Measurements from ENCODE around the gene PPP1R15B. TPM values are rescaled to one million over a fixed set of nuclear protein-coding genes. Genes with fewer than 3 reads are reported as not detected.

The PPP1R15B gene
- total and polyA plus RNA-seq, 12 donors, result 6.8 to 58.9 (median 41.8) TPM

DNA sequence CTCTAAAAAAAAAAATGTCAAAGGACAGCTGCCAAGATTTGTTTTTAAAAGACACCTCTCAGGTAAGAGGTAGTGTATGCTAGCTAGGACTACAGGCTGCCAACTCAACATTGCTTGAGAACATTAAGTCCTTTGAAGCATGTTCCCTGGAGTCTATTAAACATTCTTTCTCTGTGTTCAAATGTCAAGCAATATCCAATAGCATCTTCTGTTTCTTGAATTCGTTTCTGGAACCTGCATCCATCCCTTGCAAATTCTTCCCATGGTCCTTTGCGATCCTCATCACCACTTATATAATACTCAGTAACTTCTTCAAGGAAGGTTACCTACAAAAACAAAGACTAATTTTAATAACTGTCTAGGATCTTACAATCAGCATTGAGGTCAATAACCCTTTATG is 5.6 kb downstream of the PPP1R15B start:
- intact Hi-C loops (cut with DNase I), result no loop called here

DNA sequence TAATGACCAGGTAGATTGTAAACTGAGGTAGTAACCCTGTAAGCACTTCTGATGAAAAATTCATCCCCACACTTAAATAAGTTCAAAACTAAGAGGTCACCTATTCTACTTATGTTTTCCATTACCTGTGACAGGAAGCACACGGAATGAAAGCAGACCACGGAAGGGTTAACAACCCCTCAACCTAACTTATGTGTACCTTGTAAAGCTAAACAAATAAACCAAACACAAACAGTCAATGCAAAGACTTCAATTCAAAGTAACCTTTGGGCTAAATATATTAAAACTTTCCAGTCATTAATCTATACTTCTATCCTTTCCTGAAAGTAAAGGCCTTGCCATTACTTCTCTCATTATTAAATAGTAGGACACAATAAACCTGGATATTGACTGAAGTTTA is 7.0 kb downstream of the PPP1R15B start:
- no peak for TF ChIP-seq POLR2A (IDR thresholded peaks at IDR 0.05)
- TF ChIP-seq, protein P1, sequence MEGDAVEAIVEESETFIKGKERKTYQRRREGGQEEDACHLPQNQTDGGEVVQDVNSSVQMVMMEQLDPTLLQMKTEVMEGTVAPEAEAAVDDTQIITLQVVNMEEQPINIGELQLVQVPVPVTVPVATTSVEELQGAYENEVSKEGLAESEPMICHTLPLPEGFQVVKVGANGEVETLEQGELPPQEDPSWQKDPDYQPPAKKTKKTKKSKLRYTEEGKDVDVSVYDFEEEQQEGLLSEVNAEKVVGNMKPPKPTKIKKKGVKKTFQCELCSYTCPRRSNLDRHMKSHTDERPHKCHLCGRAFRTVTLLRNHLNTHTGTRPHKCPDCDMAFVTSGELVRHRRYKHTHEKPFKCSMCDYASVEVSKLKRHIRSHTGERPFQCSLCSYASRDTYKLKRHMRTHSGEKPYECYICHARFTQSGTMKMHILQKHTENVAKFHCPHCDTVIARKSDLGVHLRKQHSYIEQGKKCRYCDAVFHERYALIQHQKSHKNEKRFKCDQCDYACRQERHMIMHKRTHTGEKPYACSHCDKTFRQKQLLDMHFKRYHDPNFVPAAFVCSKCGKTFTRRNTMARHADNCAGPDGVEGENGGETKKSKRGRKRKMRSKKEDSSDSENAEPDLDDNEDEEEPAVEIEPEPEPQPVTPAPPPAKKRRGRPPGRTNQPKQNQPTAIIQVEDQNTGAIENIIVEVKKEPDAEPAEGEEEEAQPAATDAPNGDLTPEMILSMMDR (IDR thresholded peaks at IDR 0.05), result no peak
- peaks cover 9 to 41% of the 10 kb centered on the region in 2 donors for H3K4me1 ChIP-seq (replicated peaks in 1 of 2)
- 59 to 81% (median 70%) methylated on average over 2 of the region's 2 CpGs for WGBS, 4 donors
- H3K4me3 ChIP-seq, result no peak overlapping the region
- no peak for DNase-seq
- intact Hi-C loops (cut with DNase I), result no loop called here
- peaks cover 0 to 44% of the 10 kb centered on the region in 2 donors for H3K36me3 ChIP-seq (replicated peaks in 1 of 2)
- no peak overlapping the region for H3K27ac ChIP-seq
- H3K9me3 ChIP-seq (replicated peaks in 1 of 3), result no peaks in the 10 kb centered on the region
- no peaks in the 10 kb centered on the region for H3K27me3 ChIP-seq

More for the DNA sequence above, 5.6 kb downstream of the PPP1R15B start:
- WGBS, 4 donors, result 25 to 33% (median 28%) methylated on average over 2 of the region's 2 CpGs
- no peak for DNase-seq
- TF ChIP-seq, protein P1 (IDR thresholded peaks at IDR 0.05), result no peak
- TF ChIP-seq POLR2A (IDR thresholded peaks at IDR 0.05), result no peak
- peaks cover 9 to 41% of the 10 kb centered on the region in 2 donors for H3K4me1 ChIP-seq (replicated peaks in 1 of 2)
- no peaks in the 10 kb centered on the region for H3K9me3 ChIP-seq (replicated peaks in 1 of 3)
- no peak overlapping the region for H3K27ac ChIP-seq
- peaks cover 0 to 35% of the 10 kb centered on the region in 2 donors for H3K36me3 ChIP-seq (replicated peaks in 1 of 2)
- H3K27me3 ChIP-seq, result no peaks in the 10 kb centered on the region
- peak overlapping the region in 1 of 4 donors; percentile 98 for H3K4me3 ChIP-seq

DNA sequence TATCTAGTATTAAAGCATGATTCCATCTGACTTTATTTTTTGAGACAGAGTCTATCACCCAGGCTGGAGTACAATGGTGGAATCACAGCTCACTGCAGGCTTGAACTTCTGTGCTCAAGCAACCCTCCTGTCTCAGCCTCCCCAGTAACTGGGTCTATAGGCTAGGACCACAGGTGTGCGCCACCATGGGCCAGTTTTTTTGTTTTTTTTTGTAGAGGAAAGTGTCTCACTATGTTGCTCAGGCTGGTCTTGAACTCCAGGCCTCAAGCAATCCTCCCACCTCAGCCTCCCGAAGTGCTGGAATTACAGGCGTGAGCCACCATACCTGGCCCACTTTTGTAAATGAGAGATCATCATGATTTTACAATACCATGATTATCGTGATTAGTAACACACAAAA is 9.2 kb downstream of the PPP1R15B start:
- intact Hi-C loops (cut with DNase I), result no loop called here
- Histone ChIP-seq H3K27me3 (no peaks in the 10 kb centered on the region), H3K9me3 (replicated peaks in 1 of 3) (no peaks in the 10 kb centered on the region), H3K4me1 (replicated peaks in 1 of 2) (peaks cover 9 to 39% of the 10 kb centered on the region in 2 donors), H3K27ac (no peak overlapping the region), H3K4me3 (no peak overlapping the region), H3K36me3 (replicated peaks in 1 of 2) (peaks cover 0 to 54% of the 10 kb centered on the region in 2 donors)
- TF ChIP-seq, protein P1 (IDR thresholded peaks at IDR 0.05), result no peak
- TF ChIP-seq POLR2A (IDR thresholded peaks at IDR 0.05), result no peak
- DNase-seq, result no peak
- 92 to 98% (median 95%) methylated on average over 4 of the region's 4 CpGs for WGBS, 4 donors

DNA sequence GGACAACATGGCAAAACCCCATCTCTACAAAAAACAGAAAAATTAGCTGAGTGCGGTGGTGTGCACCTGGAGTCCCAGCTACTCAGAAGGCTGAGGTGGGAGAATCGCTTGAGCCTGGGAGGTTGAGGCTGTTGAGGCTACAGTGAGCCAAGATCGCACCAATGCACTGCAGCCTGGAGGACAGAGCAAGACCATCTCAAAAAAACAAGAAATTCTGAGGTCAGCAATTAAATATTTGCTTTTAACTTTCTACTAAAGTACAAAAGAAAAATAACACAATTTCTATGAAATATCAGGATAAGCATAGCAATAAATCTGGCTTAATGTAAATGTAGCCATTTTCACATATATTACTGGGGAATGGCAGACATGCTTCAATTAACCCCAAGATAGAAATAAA is 9.9 kb downstream of the PPP1R15B start:
- H3K4me1 ChIP-seq (replicated peaks in 1 of 2), result peaks cover 9 to 32% of the 10 kb centered on the region in 2 donors
- no peaks in the 10 kb centered on the region for H3K27me3 ChIP-seq
- H3K36me3 ChIP-seq (replicated peaks in 1 of 2), result peaks cover 0 to 54% of the 10 kb centered on the region in 2 donors
- H3K4me3 ChIP-seq, result no peak overlapping the region
- no peak overlapping the region for H3K27ac ChIP-seq
- DNase-seq, result no peak
- H3K9me3 ChIP-seq (replicated peaks in 1 of 3), result no peaks in the 10 kb centered on the region
- intact Hi-C loops (cut with DNase I), result no loop called here
- TF ChIP-seq, protein P1 (IDR thresholded peaks at IDR 0.05), result no peak
- TF ChIP-seq POLR2A (IDR thresholded peaks at IDR 0.05), result no peak
- 93 to 96% (median 94%) methylated on average over 3 of the region's 3 CpGs for WGBS, 4 donors
